ENCODE data around the gene INKA1.
"Not testable (repeated sequence)": the region's sequence is repeated elsewhere in the genome, so short reads cannot be mapped to it uniquely, and the experiment has no call there.

Gene INKA1

DNA sequence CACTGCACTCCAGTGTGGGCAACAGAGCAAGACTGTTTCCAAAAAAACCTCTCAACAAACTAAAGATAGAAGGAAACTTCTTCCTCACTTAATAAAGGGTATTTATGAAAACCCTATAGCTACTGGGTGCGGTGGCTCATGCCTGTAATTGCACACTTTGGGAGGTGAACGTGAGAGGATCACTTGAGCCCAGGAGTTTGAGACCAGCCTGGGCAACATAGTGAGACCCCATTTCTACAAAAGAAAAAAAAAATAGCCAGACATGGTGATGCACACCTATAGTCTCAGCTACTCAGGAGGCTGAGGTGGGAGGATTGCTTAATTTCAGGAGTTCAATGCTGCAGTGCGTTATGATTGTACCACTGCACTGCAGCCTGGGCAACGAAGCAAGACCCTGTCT, 39.1 kb upstream of the INKA1 start:
- DNase-seq (ENCODE audit: low spot score) = no peak
- TF ChIP-seq, protein P1, sequence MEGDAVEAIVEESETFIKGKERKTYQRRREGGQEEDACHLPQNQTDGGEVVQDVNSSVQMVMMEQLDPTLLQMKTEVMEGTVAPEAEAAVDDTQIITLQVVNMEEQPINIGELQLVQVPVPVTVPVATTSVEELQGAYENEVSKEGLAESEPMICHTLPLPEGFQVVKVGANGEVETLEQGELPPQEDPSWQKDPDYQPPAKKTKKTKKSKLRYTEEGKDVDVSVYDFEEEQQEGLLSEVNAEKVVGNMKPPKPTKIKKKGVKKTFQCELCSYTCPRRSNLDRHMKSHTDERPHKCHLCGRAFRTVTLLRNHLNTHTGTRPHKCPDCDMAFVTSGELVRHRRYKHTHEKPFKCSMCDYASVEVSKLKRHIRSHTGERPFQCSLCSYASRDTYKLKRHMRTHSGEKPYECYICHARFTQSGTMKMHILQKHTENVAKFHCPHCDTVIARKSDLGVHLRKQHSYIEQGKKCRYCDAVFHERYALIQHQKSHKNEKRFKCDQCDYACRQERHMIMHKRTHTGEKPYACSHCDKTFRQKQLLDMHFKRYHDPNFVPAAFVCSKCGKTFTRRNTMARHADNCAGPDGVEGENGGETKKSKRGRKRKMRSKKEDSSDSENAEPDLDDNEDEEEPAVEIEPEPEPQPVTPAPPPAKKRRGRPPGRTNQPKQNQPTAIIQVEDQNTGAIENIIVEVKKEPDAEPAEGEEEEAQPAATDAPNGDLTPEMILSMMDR (IDR thresholded peaks at IDR 0.05; ENCODE audit: borderline replicate concordance, control extremely low read depth, extremely low read depth, insufficient read depth, missing control alignments) = no peak
- in situ Hi-C loops (cut with MboI; ENCODE audit: low sequenced_read_pairs, unreplicated experiment) = no loop called here

- TF ChIP-seq, protein P1 (IDR thresholded peaks at IDR 0.05; ENCODE audit: borderline replicate concordance, control extremely low read depth, extremely low read depth, insufficient read depth, missing control alignments) = no peak
- in situ Hi-C loops (cut with MboI; ENCODE audit: low sequenced_read_pairs, unreplicated experiment) = no loop called here
- no peak for DNase-seq (ENCODE audit: low spot score)
These were observed 33.7 kb upstream of the INKA1 start for GRCh38 chr3:49769286-49769915.

DNA sequence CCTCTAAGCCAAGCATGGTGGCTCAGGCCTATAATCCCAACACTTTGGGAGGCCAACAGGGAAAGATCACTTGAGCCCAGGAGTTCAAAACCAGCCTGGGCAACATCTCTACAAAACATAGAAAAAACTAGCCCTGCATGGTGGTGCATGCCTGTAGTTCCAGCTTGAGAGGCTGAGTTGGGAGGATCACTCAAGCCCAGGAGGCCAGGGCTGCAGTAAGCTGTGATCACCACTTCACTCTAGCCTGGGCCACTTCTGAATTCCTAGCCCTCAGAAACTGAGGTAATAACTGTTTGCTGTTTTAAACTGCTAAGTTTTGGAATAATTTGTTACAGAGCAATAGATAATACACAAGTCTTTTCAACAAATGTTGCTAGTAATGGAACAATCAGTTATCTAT, 33.1 kb upstream of the INKA1 start:
- no peak for DNase-seq (ENCODE audit: low spot score)
- TF ChIP-seq, protein P1 (IDR thresholded peaks at IDR 0.05; ENCODE audit: borderline replicate concordance, control extremely low read depth, extremely low read depth, insufficient read depth, missing control alignments) = no peak
- in situ Hi-C loops (cut with MboI; ENCODE audit: low sequenced_read_pairs, unreplicated experiment) = no loop called here

GRCh38 chr3:49771340-49771938, 31.6 kb upstream of the INKA1 start:
- TF ChIP-seq, protein P1 (IDR thresholded peaks at IDR 0.05; ENCODE audit: borderline replicate concordance, control extremely low read depth, extremely low read depth, insufficient read depth, missing control alignments) = no peak
- in situ Hi-C loops (cut with MboI; ENCODE audit: low sequenced_read_pairs, unreplicated experiment) = no loop called here
- DNase-seq (ENCODE audit: low spot score) = no peak

DNA sequence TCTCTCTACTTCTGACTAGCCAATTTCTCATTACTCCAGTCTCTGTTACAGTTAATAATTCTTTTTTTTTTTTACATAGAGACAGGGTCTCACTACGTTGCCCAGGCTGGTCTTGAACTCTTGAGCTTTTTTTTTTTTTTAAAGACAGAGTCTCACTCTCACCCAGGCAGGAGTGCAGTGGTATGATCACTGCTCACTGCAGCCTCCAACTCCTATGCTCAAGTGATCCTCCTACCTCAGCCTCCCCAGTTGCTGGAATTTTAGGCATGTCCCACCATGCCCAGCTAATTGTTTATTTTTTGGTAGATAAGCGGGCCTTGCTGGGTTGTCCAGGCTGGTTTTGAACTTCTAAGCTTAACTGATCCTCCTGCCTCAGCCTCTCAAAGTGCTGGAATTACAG, 30.4 kb upstream of the INKA1 start:
- TF ChIP-seq, protein P1 (IDR thresholded peaks at IDR 0.05; ENCODE audit: borderline replicate concordance, control extremely low read depth, extremely low read depth, insufficient read depth, missing control alignments) = no peak
- no peak for DNase-seq (ENCODE audit: low spot score)
- in situ Hi-C loops (cut with MboI; ENCODE audit: low sequenced_read_pairs, unreplicated experiment) = no loop called here

- no peak for DNase-seq (ENCODE audit: low spot score)
- TF ChIP-seq, protein P1 (IDR thresholded peaks at IDR 0.05; ENCODE audit: borderline replicate concordance, control extremely low read depth, extremely low read depth, insufficient read depth, missing control alignments) = no peak
These were observed 27.5 kb upstream of the INKA1 start for GRCh38 chr3:49775538-49775937.

DNA sequence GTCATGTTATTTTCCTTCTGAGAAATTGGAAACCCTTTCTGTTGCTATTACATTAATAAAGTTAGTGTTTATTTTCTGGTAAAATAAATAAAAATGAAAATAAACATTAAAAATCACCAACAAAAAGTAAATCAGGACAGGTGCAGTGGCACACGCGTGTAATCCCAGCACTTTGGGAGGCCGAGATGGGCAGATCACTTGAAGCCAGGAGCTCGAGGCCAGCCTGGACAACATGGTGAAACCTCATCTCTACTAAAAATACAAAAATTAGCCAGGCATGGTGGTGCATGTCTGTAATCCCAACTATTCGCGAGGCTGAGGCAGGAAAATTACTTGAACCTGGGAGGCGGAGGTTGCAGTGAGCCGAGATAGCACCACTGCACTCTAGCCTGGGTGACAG, 27.0 kb upstream of the INKA1 start:
- DNase-seq (ENCODE audit: low spot score); in situ Hi-C loops (cut with MboI; ENCODE audit: low sequenced_read_pairs, unreplicated experiment): not testable (repeated sequence)

More at GRCh38 chr3:49775538-49775937, 27.5 kb upstream of the INKA1 start:
- in situ Hi-C loops (cut with MboI; ENCODE audit: low sequenced_read_pairs, unreplicated experiment) = no loop called here

Measured in GM13976 (cell line).